Pons (tissue), 1 donor: Measurements from ENCODE around the gene NAT16.
"Not testable (repeated sequence)": the region's sequence is repeated elsewhere in the genome, so short reads cannot be mapped to it uniquely, and the experiment has no call there.

Experiments used
- DNase-seq: peaks from one replicate; pipeline ENCODE4 v3.0.0-alpha.2; 2016; ENCODE audit warnings: low spot score

Gene NAT16

GRCh38 chr7:101156866-101157589, 23.1 kb downstream of the NAT16 start:
- no peak for DNase-seq

- no peak for DNase-seq
Observed at GRCh38 chr7:101156277-101156676, 23.8 kb downstream of the NAT16 start.

- DNase-seq = no peak
Observed at GRCh38 chr7:101155303-101155702, 24.8 kb downstream of the NAT16 start.

- DNase-seq = no peak
Observed at GRCh38 chr7:101154693-101155102, 25.4 kb downstream of the NAT16 start.

GRCh38 chr7:101153969-101154692, 26.0 kb downstream of the NAT16 start, which contains the start of gene AP1S1:
Gene AP1S1 (plus strand): TSS chr7:101154476. CDS start chr7:101154515, 39 bp downstream.
- peak; percentile 93 for DNase-seq

- no peak for DNase-seq
Observed at GRCh38 chr7:101151908-101152651, 28.0 kb downstream of the NAT16 start.

GRCh38 chr7:101140746-101141382, 39.2 kb downstream of the NAT16 start:
- DNase-seq = no peak

GRCh38 chr7:101140339-101140699, 39.8 kb downstream of the NAT16 start:
- DNase-seq = no peak

- peak; percentile 11 for DNase-seq
Observed at GRCh38 chr7:101138213-101138870, 41.8 kb downstream of the NAT16 start.

- DNase-seq = no peak
Observed at GRCh38 chr7:101137651-101138212, 42.4 kb downstream of the NAT16 start.

GRCh38 chr7:101134399-101134980, 45.6 kb downstream of the NAT16 start:
- DNase-seq = no peak

GRCh38 chr7:101133621-101134398, 46.3 kb downstream of the NAT16 start:
- DNase-seq = no peak

- DNase-seq = not testable (repeated sequence)
Observed at GRCh38 chr7:101132626-101133600, 47.2 kb downstream of the NAT16 start.

GRCh38 chr7:101129603-101130117, 50.4 kb downstream of the NAT16 start:
- no peak for DNase-seq

GRCh38 chr7:101128040-101128834, 51.9 kb downstream of the NAT16 start:
- DNase-seq = no peak

GRCh38 chr7:101127460-101128039, 52.5 kb downstream of the NAT16 start:
- DNase-seq = no peak

- DNase-seq = peak; percentile 42
Observed at GRCh38 chr7:101126651-101127459, 53.2 kb downstream of the NAT16 start, which contains the start of gene SERPINE1. Gene SERPINE1 (plus strand): TSS chr7:101127104. CDS start chr7:101128394, 1,290 bp downstream.
